Testis (tissue), 2 donors: Measurements from ENCODE around the gene C2orf68.

Experiments
- CTCF ChIP-seq, 3 experiments: fragments of 450-650 bp in 2 of 3; fragments of 200-600 bp in 1 of 3; sonication (generic) in 1 of 3; IDR thresholded peaks; one replicate each; pipeline ENCODE4 v1.5.1; 2016 to 2019; ENCODE audit warnings: antibody characterized with exemption in 3 of 3, mild to moderate bottlenecking in 2 of 3, moderate library complexity in 1 of 3
- POLR2A ChIP-seq: fragments of 450-650 bp; IDR thresholded peaks from one replicate; pipeline ENCODE4 v1.6.1; 2017; ENCODE audit warnings: antibody characterized with exemption, mild to moderate bottlenecking, moderate library complexity

- TF ChIP-seq CTCF (IDR thresholded peaks at IDR 0.05), result no peak
- TF ChIP-seq POLR2A, result no peak
Observed at GRCh38 chr2:85619617-85620016, 7.8 kb upstream of the C2orf68 start.
